PFSK-1 (cell line): ENCODE measurements around the gene RRAD.

Experiments used
- FOXP2 ChIP-seq: optimal IDR thresholded peaks from 2 replicates; pipeline ENCODE3; 2011; ENCODE audit warnings: borderline replicate concordance, control low read depth, inconsistent platforms; ENCODE audit not compliant: insufficient read depth; ENCODE audit errors: extremely low read length, extremely low read depth
- POLR2AphosphoS5 ChIP-seq: IDR thresholded peaks from 2 replicates; pipeline ENCODE4 v1.6.1; 2012; ENCODE audit warnings: low read depth, mild to moderate bottlenecking, control low read depth, low read length, moderate library complexity
- SIN3A ChIP-seq: IDR thresholded peaks from 2 replicates; pipeline ENCODE4 v1.6.1; 2012; ENCODE audit warnings: mild to moderate bottlenecking, low read length, moderate library complexity, borderline replicate concordance; ENCODE audit not compliant: insufficient read depth
- TAF1 ChIP-seq: IDR thresholded peaks from 2 replicates; pipeline ENCODE4 v1.6.1; 2012; ENCODE audit warnings: low read length, control low read depth, borderline replicate concordance; ENCODE audit not compliant: insufficient read depth
- TF ChIP-seq, protein P1 (sequence below), 2 experiments: IDR thresholded peaks; 2 replicates each; pipeline versions ENCODE4 v1.6.1 to v1.8.0; 2011 to 2012; ENCODE audit warnings: low read depth in 2 of 2, low read length in 2 of 2, control low read depth in 1 of 2, inconsistent platforms in 1 of 2, mild to moderate bottlenecking in 1 of 2, moderate library complexity in 1 of 2; ENCODE audit not compliant: insufficient read depth in 1 of 2

RRAD gene

DNA sequence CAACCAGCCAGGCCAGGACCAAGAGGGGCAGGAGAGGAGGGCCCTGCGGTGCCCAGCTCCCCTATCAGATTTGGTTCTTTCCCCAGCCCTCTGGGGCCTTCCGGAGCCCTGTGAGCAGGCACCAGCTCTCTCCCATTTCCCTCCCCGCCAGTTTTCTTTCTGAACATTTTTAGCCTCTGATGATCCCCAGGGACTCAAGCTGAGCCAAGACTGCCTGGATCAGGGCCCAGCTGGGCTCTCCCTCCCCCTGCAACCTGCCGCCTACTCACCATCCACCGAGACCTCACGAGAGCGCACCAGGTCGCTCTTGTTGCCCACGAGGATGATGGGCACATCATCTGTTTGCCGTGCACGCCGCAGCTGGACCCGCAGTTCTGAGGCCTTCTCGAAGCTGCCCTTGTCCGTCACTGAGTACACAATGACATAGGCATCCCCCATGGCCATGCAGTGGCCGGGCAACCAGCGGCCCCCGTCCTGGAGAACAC, 2.0 kb downstream of the RRAD start:
- TF ChIP-seq, protein P1, sequence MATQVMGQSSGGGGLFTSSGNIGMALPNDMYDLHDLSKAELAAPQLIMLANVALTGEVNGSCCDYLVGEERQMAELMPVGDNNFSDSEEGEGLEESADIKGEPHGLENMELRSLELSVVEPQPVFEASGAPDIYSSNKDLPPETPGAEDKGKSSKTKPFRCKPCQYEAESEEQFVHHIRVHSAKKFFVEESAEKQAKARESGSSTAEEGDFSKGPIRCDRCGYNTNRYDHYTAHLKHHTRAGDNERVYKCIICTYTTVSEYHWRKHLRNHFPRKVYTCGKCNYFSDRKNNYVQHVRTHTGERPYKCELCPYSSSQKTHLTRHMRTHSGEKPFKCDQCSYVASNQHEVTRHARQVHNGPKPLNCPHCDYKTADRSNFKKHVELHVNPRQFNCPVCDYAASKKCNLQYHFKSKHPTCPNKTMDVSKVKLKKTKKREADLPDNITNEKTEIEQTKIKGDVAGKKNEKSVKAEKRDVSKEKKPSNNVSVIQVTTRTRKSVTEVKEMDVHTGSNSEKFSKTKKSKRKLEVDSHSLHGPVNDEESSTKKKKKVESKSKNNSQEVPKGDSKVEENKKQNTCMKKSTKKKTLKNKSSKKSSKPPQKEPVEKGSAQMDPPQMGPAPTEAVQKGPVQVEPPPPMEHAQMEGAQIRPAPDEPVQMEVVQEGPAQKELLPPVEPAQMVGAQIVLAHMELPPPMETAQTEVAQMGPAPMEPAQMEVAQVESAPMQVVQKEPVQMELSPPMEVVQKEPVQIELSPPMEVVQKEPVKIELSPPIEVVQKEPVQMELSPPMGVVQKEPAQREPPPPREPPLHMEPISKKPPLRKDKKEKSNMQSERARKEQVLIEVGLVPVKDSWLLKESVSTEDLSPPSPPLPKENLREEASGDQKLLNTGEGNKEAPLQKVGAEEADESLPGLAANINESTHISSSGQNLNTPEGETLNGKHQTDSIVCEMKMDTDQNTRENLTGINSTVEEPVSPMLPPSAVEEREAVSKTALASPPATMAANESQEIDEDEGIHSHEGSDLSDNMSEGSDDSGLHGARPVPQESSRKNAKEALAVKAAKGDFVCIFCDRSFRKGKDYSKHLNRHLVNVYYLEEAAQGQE (IDR thresholded peaks at IDR 0.05; ENCODE audit: insufficient read depth in 1 of 2, low read depth in 2 of 2, low read length in 2 of 2), result no peak
- TF ChIP-seq POLR2AphosphoS5, result no peak
- TF ChIP-seq TAF1, result no peak
- TF ChIP-seq FOXP2, result no peak
- TF ChIP-seq SIN3A, result no peak

DNA sequence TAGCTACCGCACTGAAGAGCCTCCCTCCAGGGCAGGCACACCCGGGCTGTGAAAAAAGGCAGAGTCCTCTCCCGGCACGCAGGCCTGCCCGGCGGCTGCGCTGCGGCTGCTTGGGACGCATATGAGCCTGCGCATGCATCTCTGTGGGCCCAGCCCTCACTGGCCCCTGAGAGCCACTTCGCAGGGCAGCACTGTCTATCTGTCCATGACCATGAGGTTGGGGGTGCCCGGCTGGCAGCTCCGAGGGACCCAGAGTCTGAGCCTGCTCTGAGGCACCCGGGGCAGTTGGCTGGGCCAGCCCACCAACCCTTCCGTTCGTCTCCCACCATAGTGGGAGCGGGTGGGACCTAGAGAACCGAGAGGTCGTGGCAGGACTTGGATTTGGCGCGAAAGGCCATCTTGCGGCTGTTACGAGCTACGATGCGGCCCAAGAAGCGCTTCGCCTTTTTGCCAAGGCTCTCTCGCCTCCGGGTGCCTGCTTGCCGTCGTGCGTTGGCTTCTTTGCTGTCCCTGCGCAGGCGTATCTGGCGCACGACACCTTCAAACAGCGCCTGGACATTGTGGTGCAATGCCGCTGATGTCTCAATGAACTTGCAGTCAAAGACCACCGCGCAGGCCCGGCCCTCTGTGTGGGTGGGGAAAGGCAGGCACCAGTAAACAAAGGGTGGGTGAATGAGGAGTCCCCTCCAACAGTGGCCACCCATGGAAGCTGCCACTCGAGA, 3.4 kb downstream of the RRAD start:
- TF ChIP-seq, protein P1 (IDR thresholded peaks at IDR 0.05; ENCODE audit: insufficient read depth in 1 of 2, low read depth in 2 of 2, low read length in 2 of 2), result no peak
- TF ChIP-seq TAF1 (no peak), POLR2AphosphoS5 (no peak), SIN3A (no peak), FOXP2 (no peak)

DNA sequence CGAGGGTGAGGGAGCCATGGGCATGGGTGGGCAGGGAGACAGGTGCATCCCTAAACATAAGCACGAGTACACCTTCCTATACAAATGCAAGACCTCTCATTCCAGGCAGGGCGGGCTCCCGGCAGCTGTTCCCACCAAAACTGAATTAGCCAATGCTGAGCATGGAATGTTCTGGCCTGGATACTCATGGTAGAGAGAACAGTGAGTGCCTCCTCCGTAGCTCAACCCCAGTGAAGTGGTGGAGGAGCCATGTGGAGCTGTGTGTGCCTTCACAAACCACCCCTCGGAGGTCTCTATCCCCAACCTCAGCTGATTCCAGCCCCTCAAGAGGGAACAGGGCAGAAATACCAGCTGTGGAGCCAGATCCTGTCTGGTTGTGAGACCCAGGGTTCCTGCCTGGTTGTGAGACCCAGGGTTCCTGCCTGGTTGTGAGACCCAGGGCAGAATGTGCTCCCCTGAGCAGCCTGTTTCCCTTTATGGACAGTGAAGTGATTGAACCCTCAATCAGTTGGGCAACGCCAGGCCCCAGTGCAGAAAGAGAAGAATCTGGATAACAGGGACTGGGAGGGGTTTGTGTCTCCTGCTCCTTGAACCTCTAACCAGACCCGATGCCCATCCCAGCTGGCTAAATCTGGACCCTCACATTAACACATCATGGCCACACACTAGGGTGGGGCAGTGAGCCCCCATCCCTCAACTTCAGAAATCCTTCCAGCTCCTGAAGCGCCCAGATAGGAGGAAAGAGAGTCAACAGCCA, 4.2 kb downstream of the RRAD start:
- no peak for TF ChIP-seq SIN3A
- no peak for TF ChIP-seq TAF1
- no peak for TF ChIP-seq FOXP2
- no peak for TF ChIP-seq POLR2AphosphoS5
- TF ChIP-seq, protein P1 (IDR thresholded peaks at IDR 0.05; ENCODE audit: insufficient read depth in 1 of 2, low read depth in 2 of 2, low read length in 2 of 2), result no peak

DNA sequence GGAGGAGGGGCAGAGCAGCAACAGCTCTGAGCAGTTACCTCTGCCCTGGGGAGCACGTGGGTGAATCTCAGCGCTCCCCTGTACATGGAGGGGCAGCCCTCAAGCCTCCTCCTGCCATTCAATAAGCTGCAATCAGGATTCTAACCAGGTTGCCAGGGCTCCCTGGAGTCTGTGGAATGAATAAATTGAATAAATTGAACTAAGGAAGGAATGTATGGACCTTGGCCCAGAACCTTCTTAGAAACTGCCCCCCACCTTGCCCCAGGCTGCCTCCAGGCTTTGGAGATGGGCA, 5.1 kb downstream of the RRAD start:
- TF ChIP-seq FOXP2 (no peak), SIN3A (no peak), POLR2AphosphoS5 (no peak), TAF1 (no peak)
- TF ChIP-seq, protein P1 (IDR thresholded peaks at IDR 0.05; ENCODE audit: insufficient read depth in 1 of 2, low read depth in 2 of 2, low read length in 2 of 2), result no peak
